ENCODE results near the gene C1RL. TPM values are rescaled to one million over a fixed set of nuclear protein-coding genes. Genes with fewer than 3 reads are reported as not detected.

The C1RL gene
- polyA plus RNA-seq, 2 of the 4 experiments (the other 2 are of a cell fraction) = 25.2 to 30.4 TPM

- WGBS (ENCODE audit: missing lambda C conversion rate) = 83% methylated on average over 3 of the region's 3 CpGs
- TF ChIP-seq SREBF2 (IDR thresholded peaks at IDR 0.05) (no peak), POLR2AphosphoS2 (conservative IDR thresholded peaks at IDR 0.05; ENCODE audit: low read length) (no peak), NPAS2 (CRISPR knock-in tag; IDR thresholded peaks at IDR 0.05; ENCODE audit: borderline replicate concordance) (no peak), JUN (IDR thresholded peaks at IDR 0.05) (no peak), MAZ (IDR thresholded peaks at IDR 0.05; ENCODE audit: borderline replicate concordance, low read depth, low read length) (no peak), TFCP2L1 (CRISPR knock-in tag; IDR thresholded peaks at IDR 0.05) (no peak), MAX (IDR thresholded peaks at IDR 0.05) (no peak), ZNF302 (CRISPR knock-in tag; IDR thresholded peaks at IDR 0.05) (no peak), ZFP36 (IDR thresholded peaks at IDR 0.05; ENCODE audit: borderline replicate concordance, partially characterized antibody) (no peak), JUNB (IDR thresholded peaks at IDR 0.05) (no peak), HOXA7 (CRISPR knock-in tag; IDR thresholded peaks at IDR 0.05) (no peak), KDM5A (IDR thresholded peaks at IDR 0.05) (no peak), HES2 (IDR thresholded peaks at IDR 0.05) (no peak), NFE2L2 (conservative IDR thresholded peaks at IDR 0.05; ENCODE audit: low read length) (no peak), ESRRA (IDR thresholded peaks at IDR 0.05; ENCODE audit: borderline replicate concordance, low read length) (no peak), CBX8 (IDR thresholded peaks at IDR 0.05) (no peak), HOXB5 (CRISPR knock-in tag; IDR thresholded peaks at IDR 0.05) (no peak), E2F6 (IDR thresholded peaks at IDR 0.05; ENCODE audit: borderline replicate concordance, low read depth) (no peak), MYC (IDR thresholded peaks at IDR 0.05; ENCODE audit: borderline replicate concordance, low read length) (no peak), SMC3 (IDR thresholded peaks at IDR 0.05) (no peak)
- Histone ChIP-seq H3K27ac (no peak overlapping the region), H3K4me2 (no peak overlapping the region), H3K4me3 (no peak overlapping the region), H3K4me1 (no peaks in the 10 kb centered on the region), H3K9me3 (no peaks in the 10 kb centered on the region)
- FAIRE-seq (no peak), DNase-seq (ENCODE audit: low read depth in 1 of 2, low spot score in 1 of 2) (no peak), ATAC-seq (no peak)
- ChIA-PET CTCF (interaction anchor here (0.9 to 4.7 kb wide), 4 partner anchors 10 to 58 kb away, joined by 3 to 25 read pairs (median 5); partner anchors contain the start of genes C1RL and C1S), POLR2A (interaction anchor here (0.9 kb wide), 1 partner anchor 10 kb away, joined by 3 read pairs; the partner anchor contains the start of gene C1RL)
These were observed 9.9 kb upstream of the C1RL start for GRCh38 chr12:7118881-7119280.

GRCh38 chr12:7117670-7118069, 8.7 kb upstream of the C1RL start:
- ATAC-seq (no peak), FAIRE-seq (no peak), DNase-seq (ENCODE audit: low read depth in 1 of 2, low spot score in 1 of 2) (no peak)
- peaks cover 5% of the 10 kb centered on the region; the same call in 1 of the 3 replicates for H3K4me1 ChIP-seq
- no peak overlapping the region for H3K4me3 ChIP-seq
- TF ChIP-seq CHD4 (IDR thresholded peaks at IDR 0.05; ENCODE audit: borderline replicate concordance) (no peak), SMC3 (IDR thresholded peaks at IDR 0.05) (no peak), SREBF2 (IDR thresholded peaks at IDR 0.05) (no peak), RAD21 (conservative IDR thresholded peaks at IDR 0.05 in 1 of 2, IDR thresholded peaks at IDR 0.05 in 1 of 2) (no peak), CTCF (IDR thresholded peaks at IDR 0.05) (no peak), CHD2 (IDR thresholded peaks at IDR 0.05; ENCODE audit: low read length, partially characterized antibody) (no peak), HEYL (CRISPR knock-in tag; IDR thresholded peaks at IDR 0.05) (no peak), HOXB13 (CRISPR knock-in tag; IDR thresholded peaks at IDR 0.05; ENCODE audit: low read depth) (no peak), MYC (IDR thresholded peaks at IDR 0.05; ENCODE audit: borderline replicate concordance, low read length) (no peak), ZFP36 (IDR thresholded peaks at IDR 0.05; ENCODE audit: borderline replicate concordance, partially characterized antibody) (no peak), POLR2AphosphoS2 (conservative IDR thresholded peaks at IDR 0.05; ENCODE audit: low read length) (no peak), TFCP2L1 (CRISPR knock-in tag; IDR thresholded peaks at IDR 0.05) (no peak), FOSB (CRISPR knock-in tag; IDR thresholded peaks at IDR 0.05) (no peak), HDAC2 (IDR thresholded peaks at IDR 0.05) (no peak)
- H3K4me2 ChIP-seq = no peak overlapping the region
- CTCF ChIA-PET = interaction anchor here (0.8 to 4.7 kb wide), 4 partner anchors 8 to 153 kb away, joined by 3 to 25 read pairs (median 5); partner anchors contain the start of genes C1RL and C1S
- H3K9me3 ChIP-seq = no peaks in the 10 kb centered on the region
- H3K27ac ChIP-seq = no peak overlapping the region
- 85% methylated on average over 3 of the region's 3 CpGs for WGBS (ENCODE audit: missing lambda C conversion rate)
- POLR2A ChIA-PET = no interaction called here
